Vagina (tissue), 2 donors: ENCODE results near the gene C3orf20. TPM values are rescaled to one million over a fixed set of nuclear protein-coding genes. Genes with fewer than 3 reads are reported as not detected.

Experiments
- DNase-seq, 2 donors: peaks; one replicate each; pipeline ENCODE4 v3.0.0-alpha.2; 2017; ENCODE audit errors: extremely low spot score in 2 of 2
- H3K27ac ChIP-seq: fragments of 200-600 bp; sonication (generic); one replicate; pipeline ENCODE4 v1.5.1; 2019
- H3K27me3 ChIP-seq: fragments of 200-600 bp; sonication (generic); one replicate; pipeline ENCODE4 v1.5.1; 2019
- H3K36me3 ChIP-seq, 2 donors: fragments of 200-600 bp; sonication (generic); one replicate each; pipeline ENCODE4 v1.5.1; 2017 to 2019
- H3K4me1 ChIP-seq: fragments of 200-600 bp; sonication (generic); one replicate; pipeline ENCODE4 v1.5.1; 2019
- H3K4me3 ChIP-seq, 2 donors: fragments of 200-600 bp; sonication (generic); 1 replicate in 1 of 2; 2 replicates in 1 of 2; pipeline ENCODE4 v1.5.1; 2016 to 2019
- H3K9me3 ChIP-seq: fragments of 200-600 bp; sonication (generic); one replicate; pipeline ENCODE4 v1.5.1; 2019
- POLR2A ChIP-seq, 2 donors: fragments of 450-650 bp; IDR thresholded peaks; one replicate each; pipeline ENCODE4 v1.6.1; 2017; ENCODE audit warnings: antibody characterized with exemption in 2 of 2, mild to moderate bottlenecking in 2 of 2, moderate library complexity in 2 of 2
- POLR2AphosphoS5 ChIP-seq, 2 donors: sonication (generic); formaldehyde crosslinking; IDR thresholded peaks; one replicate each; pipeline ENCODE4 v1.9.0; 2017; ENCODE audit warnings: antibody characterized with exemption in 2 of 2, mild to moderate bottlenecking in 2 of 2, low read depth in 1 of 2; ENCODE audit not compliant: insufficient read depth in 1 of 2
- intact Hi-C: fragments of 100-400 bp; cut with DNase I; formaldehyde crosslinking; loops from one replicate; pipeline ENCODE4 v1.15.1; 2023
- total RNA-seq: library from RNA; depleted of rRNA; stranded (reverse); fragments of >200 nt; gene quantifications from one replicate; pipeline ENCODE4 v1.2.3, GENCODE V29; 2016
- TF ChIP-seq, protein P1 (sequence below), 3 experiments: fragments of 450-650 bp in 2 of 3; fragments of 200-600 bp in 1 of 3; sonication (generic) in 1 of 3; IDR thresholded peaks; one replicate each; pipeline ENCODE4 v1.5.1; 2017 to 2019; ENCODE audit warnings: antibody characterized with exemption in 3 of 3, mild to moderate bottlenecking in 2 of 3, moderate library complexity in 2 of 3

C3orf20 gene
- total RNA-seq, 1 donor from 2014 or later, result 0.49 TPM

DNA sequence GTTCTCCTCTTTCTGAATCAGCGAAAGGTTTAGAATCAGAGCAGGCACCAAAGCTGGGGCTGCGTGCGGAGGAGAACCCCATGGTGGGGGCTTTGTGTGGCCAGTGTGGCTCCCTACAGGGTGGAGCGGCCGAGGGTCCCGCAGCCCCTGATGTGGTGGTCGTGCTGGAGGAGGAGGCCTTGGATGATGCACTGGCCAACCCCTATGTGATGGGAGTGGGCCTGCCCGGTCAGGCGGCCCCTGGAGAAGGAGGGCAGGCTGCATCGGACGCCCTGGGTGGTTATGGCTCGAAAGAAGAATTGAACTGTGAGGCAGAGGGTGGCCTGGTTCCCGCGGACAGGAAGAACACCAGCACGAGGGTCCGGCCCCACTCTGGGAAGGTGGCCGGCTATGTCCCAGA is 145.2 kb downstream of the C3orf20 start:
- H3K27me3 ChIP-seq, result no peaks in the 10 kb centered on the region
- no peak overlapping the region for H3K27ac ChIP-seq
- H3K36me3 ChIP-seq, result peaks cover 0 to 8% of the 10 kb centered on the region in 2 donors
- no peak overlapping the region for H3K4me3 ChIP-seq
- no peaks in the 10 kb centered on the region for H3K9me3 ChIP-seq
- peaks cover 5% of the 10 kb centered on the region for H3K4me1 ChIP-seq
- intact Hi-C loops, result no loop called here
- TF ChIP-seq POLR2A (IDR thresholded peaks at IDR 0.05), result no peak
- TF ChIP-seq, protein P1, sequence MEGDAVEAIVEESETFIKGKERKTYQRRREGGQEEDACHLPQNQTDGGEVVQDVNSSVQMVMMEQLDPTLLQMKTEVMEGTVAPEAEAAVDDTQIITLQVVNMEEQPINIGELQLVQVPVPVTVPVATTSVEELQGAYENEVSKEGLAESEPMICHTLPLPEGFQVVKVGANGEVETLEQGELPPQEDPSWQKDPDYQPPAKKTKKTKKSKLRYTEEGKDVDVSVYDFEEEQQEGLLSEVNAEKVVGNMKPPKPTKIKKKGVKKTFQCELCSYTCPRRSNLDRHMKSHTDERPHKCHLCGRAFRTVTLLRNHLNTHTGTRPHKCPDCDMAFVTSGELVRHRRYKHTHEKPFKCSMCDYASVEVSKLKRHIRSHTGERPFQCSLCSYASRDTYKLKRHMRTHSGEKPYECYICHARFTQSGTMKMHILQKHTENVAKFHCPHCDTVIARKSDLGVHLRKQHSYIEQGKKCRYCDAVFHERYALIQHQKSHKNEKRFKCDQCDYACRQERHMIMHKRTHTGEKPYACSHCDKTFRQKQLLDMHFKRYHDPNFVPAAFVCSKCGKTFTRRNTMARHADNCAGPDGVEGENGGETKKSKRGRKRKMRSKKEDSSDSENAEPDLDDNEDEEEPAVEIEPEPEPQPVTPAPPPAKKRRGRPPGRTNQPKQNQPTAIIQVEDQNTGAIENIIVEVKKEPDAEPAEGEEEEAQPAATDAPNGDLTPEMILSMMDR (IDR thresholded peaks at IDR 0.05), result no peak
- no peak for TF ChIP-seq POLR2AphosphoS5 (IDR thresholded peaks at IDR 0.05; ENCODE audit: insufficient read depth in 1 of 2, low read depth in 1 of 2)
- DNase-seq, result no peak

DNA sequence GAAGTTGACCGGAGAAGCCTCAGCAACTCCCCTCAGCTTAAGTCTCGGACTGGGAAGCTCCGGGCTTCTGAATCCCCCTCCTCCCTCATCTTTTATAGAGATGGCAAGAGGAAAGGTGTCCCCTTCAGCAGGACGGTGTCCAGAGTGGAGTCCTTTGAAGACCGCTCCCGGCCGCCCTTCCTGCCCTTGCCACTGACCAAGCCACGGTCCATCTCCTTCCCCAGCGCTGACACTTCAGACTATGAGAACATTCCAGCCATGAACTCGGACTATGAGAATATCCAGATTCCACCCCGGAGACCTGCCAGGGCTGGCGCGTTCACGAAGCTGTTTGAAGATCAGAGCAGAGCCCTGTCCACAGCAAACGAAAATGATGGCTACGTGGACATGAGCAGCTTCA is 146.2 kb downstream of the C3orf20 start:
- H3K27ac ChIP-seq, result no peak overlapping the region
- no peaks in the 10 kb centered on the region for H3K27me3 ChIP-seq
- H3K36me3 ChIP-seq, result peaks cover 0 to 8% of the 10 kb centered on the region in 2 donors
- no peaks in the 10 kb centered on the region for H3K9me3 ChIP-seq
- H3K4me1 ChIP-seq, result peaks cover 5% of the 10 kb centered on the region
- H3K4me3 ChIP-seq, result no peak overlapping the region
- intact Hi-C loops, result no loop called here
- no peak for DNase-seq
- TF ChIP-seq POLR2A (IDR thresholded peaks at IDR 0.05) (no peak), POLR2AphosphoS5 (IDR thresholded peaks at IDR 0.05; ENCODE audit: insufficient read depth in 1 of 2, low read depth in 1 of 2) (no peak)
- TF ChIP-seq, protein P1 (IDR thresholded peaks at IDR 0.05), result no peak

- intact Hi-C loops, result no loop called here
- no peak for DNase-seq
- TF ChIP-seq POLR2A (IDR thresholded peaks at IDR 0.05) (no peak), POLR2AphosphoS5 (IDR thresholded peaks at IDR 0.05; ENCODE audit: insufficient read depth in 1 of 2, low read depth in 1 of 2) (no peak)
- TF ChIP-seq, protein P1 (IDR thresholded peaks at IDR 0.05), result no peak
- Histone ChIP-seq H3K4me3 (no peak overlapping the region), H3K27ac (no peak overlapping the region), H3K9me3 (no peaks in the 10 kb centered on the region), H3K36me3 (peaks cover 0 to 8% of the 10 kb centered on the region in 2 donors), H3K4me1 (peaks cover 5% of the 10 kb centered on the region), H3K27me3 (no peaks in the 10 kb centered on the region)
Observed at GRCh38 chr3:14822134-14822533, 147.2 kb downstream of the C3orf20 start.

Other genes starting within 250 kb of the C3orf20 start
- 0.98 TPM for gene GRIP2, start 134.8 kb upstream of the C3orf20 start, total RNA-seq
- 31.2 TPM for gene CCDC174, start 23.4 kb upstream of the C3orf20 start, total RNA-seq
- 16.2 TPM for gene FGD5, start 143.8 kb downstream of the C3orf20 start, total RNA-seq